Suppressor macrophage treated with lipopolysaccharide for 1 hour (primary cell): ENCODE data around the gene RFPL4A.
"Not testable (repeated sequence)": the region's sequence is repeated elsewhere in the genome, so short reads cannot be mapped to it uniquely, and the experiment has no call there.

Experiments used
- DNase-seq, 3 donors: peaks; one replicate each; pipeline ENCODE4 v3.0.0-alpha.2; 2020 to 2022

Gene RFPL4A

DNA sequence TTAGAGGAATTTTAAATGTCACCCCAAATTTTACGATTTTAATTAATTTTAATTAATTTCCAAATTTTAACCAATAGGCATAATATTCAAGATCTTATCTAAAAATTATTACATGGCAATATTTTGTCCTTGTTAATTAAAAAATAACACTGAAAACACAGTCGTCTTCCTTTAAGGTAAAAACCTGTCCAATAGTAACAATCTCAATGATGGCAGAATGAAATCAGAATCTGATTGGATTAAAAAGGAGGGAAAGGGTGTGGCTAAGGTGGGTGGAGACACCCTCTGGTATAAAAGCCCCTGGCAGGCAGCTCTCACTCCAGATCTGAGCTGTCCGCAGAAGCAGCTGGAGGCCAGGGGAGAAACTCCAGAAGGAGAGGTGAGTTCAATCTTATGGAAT lies at the start of gene RFPL4A:
RFPL4A (plus strand) TSS at position 301 of the 400 bp plus-strand sequence. CDS start 2,704 bp downstream, outside the sequence.
- DNase-seq = not testable (repeated sequence)

DNA sequence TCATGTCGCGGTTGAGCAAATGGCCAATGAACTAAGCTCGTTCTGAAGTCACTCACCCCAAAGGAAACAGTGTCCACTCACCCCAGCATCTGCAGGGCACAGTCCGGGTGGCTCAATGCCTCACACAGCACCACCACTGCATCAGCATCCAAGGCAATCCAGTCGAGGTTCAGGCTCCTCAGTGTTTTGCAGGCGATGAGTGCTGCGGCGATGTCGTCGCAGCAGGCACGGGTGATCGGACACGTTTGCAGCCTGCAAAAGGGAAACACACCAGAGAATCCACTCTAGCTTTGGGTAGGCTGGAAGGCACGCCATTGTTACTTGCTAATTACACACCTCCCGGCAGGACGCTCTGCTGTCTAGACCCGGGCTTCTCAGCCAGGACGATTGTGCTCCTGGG lies 47.2 kb upstream of the RFPL4A start:
- DNase-seq = no peak

DNA sequence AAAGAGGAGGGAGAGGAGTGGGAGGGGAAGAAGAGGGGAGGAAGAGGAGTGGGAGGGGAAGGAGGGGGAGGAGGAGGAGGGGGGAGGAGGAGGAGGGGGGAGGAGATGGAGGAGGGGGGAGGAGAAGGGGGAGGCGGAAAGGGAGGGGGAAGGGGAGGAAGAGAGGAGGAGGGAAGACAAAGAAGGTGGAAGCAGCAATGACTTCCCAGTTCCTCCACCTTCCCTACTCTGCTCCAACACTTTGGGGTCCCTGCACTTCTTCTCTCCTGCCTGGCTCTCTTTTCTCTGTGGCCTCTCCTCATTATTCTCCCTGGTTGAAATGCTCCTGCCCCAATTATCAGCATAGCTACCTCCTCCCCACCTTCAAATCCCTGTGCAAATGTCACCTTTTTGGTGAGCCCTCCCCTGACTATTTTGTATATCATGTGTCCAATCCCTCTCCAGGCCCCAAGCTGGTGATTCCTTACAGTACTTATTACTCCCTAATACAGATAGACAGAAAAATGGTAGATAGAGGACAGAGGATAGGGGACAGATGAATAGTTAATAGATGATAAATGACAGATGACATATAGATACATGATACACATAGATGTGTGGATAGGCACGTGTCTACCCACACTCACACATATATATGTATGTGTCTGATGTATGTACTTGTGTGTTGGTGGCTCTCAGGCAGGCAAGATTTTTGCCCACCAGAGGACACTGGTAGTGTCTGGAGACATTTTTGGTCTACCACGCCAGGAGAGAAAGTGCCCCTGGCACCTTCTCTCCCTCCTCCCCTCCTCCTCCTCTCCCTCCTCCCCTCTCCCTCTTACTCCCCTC lies 45.9 kb upstream of the RFPL4A start:
- no peak for DNase-seq

DNA sequence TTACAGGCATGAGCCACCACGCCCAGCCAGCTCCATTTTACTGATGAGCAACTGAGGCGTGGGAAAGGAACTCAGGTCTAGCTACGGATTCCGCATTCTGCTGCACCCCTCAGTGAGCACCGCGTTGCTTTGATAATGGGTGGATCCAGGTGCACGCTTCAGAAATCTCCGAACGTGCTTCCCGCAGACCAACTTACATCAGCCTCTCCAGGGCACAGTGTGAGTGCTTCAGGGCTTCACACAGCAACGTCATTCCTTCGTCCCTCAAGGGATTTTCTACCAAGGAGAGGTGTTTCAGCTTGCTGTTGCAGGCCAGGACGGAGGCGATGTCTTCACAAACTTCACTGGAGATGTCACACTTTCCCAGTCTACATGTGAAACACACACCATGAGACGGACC lies 42.4 kb upstream of the RFPL4A start:
- DNase-seq = no peak

DNA sequence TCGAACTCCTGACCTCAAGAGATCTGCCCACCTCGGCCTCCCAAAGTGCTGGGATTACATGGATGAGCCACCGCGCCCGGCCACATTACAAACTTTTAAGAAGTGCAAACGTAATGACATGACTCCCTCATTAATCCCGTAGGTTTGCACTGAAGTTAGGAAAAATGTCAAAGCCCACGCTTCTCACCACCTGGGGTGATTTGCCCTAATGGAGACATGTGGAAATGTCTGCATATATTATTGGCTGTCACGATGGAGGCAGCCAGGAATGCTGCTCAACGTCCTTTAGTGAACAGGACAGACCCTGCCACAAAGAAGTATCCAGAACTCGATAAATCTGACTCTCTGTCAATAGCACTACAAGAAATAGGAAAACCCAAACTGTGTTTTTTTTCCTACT lies 41.6 kb upstream of the RFPL4A start:
- no peak for DNase-seq

DNA sequence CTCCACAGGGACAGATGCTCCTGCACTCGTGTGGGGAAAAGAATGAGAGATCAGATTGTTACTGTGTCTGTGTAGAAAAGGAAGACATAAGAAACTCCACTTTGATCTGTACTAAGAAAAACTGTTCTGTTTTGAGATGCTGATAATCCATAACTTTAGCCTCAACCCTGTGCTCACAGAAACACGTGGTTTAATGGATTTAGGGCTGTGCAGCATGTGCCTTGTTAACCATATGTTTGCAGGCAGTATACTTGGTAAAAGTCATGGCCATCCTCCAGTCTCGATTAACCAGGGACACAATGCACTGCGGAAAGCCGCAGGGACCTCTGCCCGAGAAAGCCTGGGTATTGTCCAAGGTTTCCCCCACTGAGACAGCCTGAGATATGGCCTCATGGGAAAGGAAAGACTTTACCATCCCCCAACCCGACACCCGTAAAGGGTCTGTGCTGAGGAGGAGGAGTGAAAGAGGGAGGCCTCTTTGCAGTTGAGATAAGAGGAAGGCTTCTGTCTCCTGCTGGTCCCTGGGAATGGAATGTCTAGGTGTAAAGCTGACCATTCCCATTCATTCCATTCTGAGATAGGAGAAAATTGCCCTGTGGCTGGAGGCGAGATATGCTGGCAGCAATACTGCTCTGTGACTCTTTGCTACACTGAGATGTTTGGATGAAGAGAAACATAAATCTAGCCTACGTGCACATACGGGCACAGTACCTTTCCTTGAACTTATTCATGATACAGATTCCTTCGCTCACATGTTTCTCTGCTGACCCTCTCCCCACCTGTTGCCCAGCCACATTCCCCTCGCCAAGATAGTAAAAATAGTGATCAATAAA lies 40.8 kb upstream of the RFPL4A start:
- DNase-seq = not testable (repeated sequence)

DNA sequence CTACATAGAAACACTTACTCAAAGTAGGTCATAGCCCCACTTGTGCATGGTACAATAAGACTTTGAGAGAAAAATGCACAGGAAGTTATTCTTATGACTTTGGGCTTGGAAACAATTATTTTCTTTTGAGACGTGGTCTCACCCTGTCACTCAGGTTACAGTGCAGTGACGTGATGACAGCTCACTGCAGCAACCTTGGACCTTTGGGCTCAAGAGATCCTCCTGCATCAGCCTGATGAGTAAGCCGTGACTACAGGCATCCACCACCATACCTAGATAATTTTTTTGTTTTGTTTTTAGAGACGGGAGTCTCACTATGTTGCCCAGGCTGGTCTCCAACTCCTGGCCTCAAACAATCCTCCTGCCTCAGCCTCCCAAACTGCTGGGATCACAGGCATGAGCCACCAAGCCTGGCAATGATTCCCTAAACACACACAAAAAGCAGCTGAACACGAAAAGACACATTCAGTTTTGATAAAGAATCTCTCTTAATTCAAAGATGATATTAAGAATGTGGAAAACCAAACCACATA lies 38.6 kb upstream of the RFPL4A start:
- no peak for DNase-seq

DNA sequence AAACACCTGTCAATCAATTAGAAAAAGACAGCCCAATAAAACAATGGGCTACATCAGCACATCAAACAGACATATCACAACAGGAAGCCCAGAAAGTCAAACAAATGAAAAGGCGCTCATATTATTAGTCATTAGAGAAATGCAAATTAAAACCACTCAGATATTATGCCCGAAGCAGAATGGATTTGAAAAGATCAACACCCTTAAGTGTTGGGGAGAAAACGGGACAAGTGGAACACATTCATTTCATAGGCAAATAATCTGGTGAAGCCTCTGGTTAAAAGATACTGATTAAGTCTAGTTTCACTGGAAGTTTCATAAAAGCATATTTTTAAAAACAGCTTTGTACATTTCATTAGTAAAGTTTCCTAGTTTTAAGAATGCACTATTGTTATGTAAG lies 38.1 kb upstream of the RFPL4A start:
- DNase-seq = no peak

DNA sequence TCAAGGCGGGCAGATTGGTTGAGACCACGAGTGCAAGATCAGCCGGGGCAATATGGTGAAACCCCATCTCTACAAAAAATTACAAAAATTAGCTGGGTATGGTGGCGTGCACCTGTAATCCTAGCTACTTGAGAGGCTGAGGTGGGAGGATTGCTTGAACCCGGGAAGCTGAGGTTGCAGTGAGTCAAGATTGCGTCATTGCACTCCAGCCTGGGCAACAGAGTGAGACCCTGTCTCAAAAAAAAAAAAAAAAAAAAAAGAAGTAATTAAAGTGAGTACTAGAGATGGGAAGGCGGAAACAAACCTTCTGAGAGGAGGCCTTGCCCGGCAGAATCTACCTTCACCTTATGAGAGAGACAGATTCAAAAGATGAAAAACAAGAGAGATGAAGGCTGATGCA lies 35.4 kb upstream of the RFPL4A start:
- DNase-seq = no peak

DNA sequence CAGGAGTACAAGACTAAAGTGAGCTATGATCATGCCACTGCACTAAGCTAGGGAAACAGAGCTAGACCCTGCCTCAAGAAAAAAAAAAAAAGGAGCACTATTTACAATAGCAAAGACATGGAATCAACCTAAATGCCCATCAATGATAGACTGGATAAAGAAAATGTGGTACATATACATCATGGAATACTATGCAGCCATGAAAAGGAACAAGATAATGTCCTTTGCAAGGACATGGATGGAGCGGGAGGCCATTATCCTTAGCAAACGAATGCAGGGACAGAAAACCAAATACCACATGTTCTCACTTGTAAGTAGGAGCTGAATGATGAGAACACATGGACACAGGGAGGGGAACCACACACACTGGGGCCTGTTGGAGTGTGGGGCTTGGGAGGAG lies 28.5 kb upstream of the RFPL4A start:
- not testable (repeated sequence) for DNase-seq

DNA sequence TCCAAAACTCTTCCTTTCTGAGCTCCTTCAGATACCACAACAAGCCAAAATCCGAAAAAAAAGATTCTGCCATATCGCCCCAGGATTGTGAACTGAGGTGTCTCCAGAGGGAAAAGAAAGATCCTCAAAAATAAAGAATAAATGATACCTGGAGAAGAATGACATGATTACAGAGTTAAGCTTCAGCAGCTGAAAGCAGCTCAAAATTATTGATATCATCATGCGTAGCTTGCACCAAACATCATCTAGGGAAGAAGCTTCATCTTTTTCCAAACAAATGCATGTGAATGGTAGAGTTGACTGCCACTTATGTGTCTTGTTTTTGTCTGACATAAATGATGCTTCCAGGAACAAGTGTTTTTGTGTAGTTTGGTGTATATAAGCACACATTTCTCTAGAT lies 20.6 kb upstream of the RFPL4A start, which contains the start of gene NLRP9:
NLRP9 (minus strand) TSS at position 101 of the 400 bp plus-strand sequence; CDS start at position 73, 28 bp downstream.
- DNase-seq = no peak

DNA sequence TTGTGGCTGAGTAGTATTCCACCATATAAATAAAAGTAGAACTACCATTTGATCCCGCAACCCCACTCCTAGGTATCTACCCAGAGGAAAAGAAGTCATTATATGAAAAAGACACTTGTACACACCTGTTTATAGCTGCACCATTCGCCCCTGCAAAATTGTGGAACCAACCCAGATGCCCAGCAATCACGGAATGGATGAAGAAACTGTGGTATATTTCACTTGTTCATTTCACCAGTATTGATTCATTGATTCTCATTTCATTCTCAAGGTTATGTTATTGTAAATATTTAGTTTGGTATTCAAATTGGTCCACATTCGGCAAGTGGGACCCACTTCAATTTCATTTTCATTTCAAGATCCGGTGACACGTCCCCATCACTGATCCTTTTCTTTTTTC lies 8.2 kb upstream of the RFPL4A start:
- DNase-seq = no peak

DNA sequence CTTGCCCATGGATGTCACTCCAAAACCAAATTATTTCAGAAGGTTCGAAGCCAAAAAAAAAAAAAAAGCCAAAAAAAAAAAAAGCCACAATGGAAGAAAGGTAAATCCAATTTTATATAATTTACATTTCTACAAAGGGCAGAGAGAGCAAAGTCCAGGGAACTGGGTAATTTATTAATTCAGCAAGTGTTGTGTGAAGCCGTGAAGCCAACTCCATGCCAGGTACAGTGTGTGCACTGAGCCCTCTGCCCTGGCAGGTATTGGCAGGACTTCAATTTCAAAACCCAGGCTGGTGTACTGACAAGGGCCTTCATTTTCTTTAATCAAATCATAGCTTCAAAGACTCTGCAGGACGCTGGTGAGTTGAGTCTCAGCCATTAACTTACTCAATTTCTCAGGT lies 5.5 kb upstream of the RFPL4A start:
- DNase-seq = no peak

DNA sequence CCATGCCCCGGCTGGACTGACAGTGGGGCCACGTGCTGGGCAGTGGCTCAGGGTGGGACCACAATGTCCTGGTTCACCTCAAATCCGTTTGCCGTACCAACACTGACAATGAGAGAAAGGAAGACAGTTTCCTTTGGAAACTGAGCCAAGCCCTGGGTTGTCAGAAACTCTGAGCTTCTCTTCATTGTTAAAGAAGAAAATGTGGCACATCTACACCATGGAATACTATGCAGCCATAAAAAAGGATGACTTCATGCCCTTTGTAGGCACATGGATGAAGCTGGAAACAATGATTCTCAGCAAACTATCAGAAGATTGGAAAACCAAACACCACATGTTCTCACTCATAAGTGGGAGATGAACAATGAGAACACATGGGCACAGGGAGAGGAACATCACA lies 2.1 kb upstream of the RFPL4A start:
- DNase-seq = not testable (repeated sequence)

DNA sequence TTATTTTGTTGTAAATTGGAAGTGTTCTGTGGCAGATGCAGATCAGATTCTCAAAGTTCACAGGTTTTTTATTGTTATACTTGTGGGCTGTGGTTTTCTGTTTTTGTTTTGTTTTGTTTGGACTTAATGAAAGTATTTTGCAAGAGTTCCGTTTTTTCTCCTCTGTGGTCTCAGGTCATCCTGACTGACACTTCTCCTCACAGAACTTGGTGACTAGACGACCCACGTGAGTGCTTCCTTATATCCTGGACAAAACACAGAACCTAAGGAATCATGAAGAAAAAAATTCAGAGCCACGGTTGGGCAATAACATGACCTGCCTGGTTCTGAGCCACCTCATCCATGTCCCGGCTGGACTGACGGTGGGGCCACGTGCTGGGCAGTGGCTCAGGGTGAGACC lies 7.6 kb downstream of the RFPL4A start:
- DNase-seq = no peak

DNA sequence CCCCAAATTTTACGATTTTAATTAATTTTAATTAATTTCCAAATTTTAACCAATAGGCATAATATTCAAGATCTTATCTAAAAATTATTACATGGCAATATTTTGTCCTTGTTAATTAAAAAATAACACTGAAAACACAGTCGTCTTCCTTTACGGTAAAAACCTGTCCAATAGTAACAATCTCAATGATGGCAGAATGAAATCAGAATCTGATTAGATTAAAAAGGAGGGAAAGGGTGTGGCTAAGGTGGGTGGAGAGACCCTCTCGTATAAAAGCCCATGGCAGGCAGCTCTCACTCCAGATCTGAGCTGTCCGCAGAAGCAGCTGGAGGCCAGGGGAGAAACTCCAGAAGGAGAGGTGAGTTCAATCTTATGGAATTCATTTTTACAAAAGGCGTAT lies 9.9 kb downstream of the RFPL4A start, which contains the start of gene RFPL4AL1:
RFPL4AL1 (plus strand) TSS at position 301 of the 400 bp plus-strand sequence. CDS start 2,687 bp downstream, outside the sequence.
- not testable (repeated sequence) for DNase-seq

DNA sequence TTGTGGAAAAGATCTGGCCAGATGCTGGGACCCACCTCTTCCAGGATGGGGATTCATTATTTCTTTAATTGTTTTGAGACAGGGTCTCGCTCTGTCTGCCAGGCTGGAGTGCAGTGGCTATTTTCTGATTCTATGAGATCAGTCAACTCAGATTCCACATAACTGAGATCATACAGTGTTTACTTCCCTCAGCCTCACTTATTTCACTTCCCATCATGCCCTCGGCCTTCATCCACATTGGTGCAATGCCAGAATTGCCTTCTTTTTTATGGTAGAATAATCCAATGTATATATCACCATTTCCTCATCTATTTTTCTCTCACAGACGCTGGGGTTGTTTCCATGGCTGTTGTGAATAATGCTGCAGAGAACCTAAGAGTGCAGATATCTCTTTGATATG lies 10.7 kb downstream of the RFPL4A start:
- not testable (repeated sequence) for DNase-seq

DNA sequence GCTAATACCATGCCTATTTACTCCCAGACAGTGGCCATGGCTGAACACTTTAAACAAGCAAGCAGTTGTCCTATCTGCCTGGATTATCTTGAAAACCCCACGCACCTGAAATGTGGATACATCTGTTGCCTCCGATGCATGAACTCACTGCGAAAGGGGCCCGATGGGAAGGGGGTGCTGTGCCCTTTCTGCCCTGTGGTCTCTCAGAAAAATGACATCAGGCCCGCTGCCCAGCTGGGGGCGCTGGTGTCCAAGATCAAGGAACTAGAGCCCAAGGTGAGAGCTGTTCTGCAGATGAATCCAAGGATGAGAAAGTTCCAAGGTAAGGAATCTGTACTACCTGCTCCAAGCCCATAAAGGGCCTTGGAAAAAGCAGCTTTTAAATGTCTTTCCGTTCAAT lies 18.6 kb downstream of the RFPL4A start:
- DNase-seq = no peak

DNA sequence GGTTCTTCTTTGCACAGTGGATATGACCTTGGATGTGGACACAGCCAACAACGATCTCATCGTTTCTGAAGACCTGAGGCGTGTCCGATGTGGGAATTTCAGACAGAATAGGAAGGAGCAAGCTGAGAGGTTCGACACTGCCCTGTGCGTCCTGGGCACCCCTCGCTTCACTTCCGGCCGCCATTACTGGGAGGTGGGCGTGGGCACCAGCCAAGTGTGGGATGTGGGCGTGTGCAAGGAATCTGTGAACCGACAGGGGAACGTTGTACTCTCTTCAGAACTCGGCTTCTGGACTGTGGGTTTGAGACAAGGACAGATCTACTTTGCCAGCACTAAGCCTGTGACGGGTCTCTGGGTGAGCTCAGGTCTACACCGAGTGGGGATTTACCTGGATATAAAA lies 19.4 kb downstream of the RFPL4A start:
- no peak for DNase-seq

DNA sequence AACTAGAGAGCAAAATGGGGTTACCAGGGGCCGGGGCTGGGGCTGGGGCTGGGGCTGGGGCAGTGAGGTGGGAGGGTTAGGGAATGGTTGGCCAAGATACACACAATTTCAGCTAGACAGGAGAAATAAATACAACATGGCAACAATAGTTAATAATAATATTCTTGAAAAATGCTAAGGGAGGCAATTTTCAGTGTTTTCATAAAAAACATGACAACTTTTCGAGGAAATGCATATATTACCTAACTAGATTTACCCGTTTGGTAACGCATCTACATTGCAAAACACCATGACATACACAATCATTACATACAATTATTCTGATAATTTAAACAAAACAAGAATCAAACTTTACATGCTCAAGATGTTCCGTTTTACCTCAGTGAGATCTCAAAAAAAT lies 22.2 kb downstream of the RFPL4A start:
- DNase-seq = no peak

DNA sequence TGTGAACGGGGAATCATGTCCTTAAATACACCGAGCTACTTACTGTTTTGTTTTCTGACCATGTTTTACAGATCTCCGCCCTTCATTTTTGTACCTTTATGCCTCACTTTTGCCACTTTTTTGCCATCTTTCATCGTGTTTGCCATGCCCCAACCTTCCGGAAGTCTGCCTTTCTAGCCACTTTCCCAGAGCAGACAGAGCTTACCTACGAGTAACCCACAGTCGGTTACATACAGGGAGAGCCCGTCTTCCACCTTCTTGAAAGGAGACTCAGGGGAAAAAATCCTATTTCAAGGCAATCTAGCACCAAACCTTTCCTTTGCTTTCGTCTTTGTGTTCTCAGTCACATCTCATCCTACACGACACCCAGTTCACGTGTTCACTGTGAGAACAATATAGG lies 36.1 kb downstream of the RFPL4A start:
- no peak for DNase-seq

DNA sequence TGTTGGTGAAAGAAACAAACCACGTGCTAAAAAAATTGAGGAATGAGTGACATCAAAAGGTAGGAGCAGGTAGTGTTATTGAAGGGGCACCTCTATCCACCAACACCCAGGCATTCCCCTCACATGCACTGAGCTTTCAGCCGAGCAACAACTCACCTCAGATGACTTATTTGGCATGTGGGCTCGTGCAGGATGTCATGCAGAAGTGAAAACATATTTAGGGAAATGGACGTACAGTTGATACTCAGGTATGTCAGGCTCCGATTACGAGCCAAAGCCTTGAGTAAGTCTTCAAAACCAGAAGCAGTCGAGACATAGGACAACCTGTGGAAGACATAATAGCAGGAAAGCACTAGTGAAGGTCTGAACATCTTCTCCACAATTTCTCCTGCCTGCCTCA lies 42.5 kb downstream of the RFPL4A start:
- no peak for DNase-seq

DNA sequence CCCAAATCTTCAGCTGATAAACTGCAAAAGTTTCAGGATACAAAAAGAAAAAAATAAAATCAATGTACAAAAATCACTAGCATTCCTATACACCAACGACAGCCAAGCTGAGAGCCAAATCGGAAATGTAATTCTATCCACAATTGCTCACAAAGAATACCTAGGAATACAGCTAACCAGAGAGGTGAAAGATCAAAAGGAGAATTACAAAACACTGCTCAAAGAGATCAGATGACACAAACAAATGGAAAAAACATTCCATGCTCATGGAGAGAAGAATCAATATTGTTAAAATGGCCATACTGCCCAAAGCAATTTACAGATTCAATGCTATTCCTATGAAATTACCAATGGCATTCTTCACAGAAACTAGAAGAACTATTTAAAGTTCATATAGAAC lies 43.4 kb downstream of the RFPL4A start:
- no peak for DNase-seq
